Erythroblast (primary cell): ENCODE results near the gene TCF12.

Experiments
- GATA1 ChIP-seq: IDR thresholded peaks from 2 replicates; pipeline ENCODE4 v1.6.1; 2011; ENCODE audit warnings: low read depth, mild to moderate bottlenecking, control low read depth, low read length, moderate library complexity
- POLR2A ChIP-seq: IDR thresholded peaks from 2 replicates; pipeline ENCODE4 v1.6.1; 2011; ENCODE audit warnings: mild to moderate bottlenecking, low read length

- TF ChIP-seq POLR2A (no peak), GATA1 (no peak)
Observed at GRCh38 chr15:57310876-57311275, 392.4 kb downstream of the TCF12 start.
